Skeletal muscle satellite cell (primary cell): Measurements from ENCODE around the gene MRPL18. TPM values are rescaled to one million over a fixed set of nuclear protein-coding genes. Genes with fewer than 3 reads are reported as not detected.
"Not testable (repeated sequence)": the region's sequence is repeated elsewhere in the genome, so short reads cannot be mapped to it uniquely, and the experiment has no call there.

ENCODE experiments used
- H3K27me3 ChIP-seq: 2 replicates; pipeline ENCODE4 v1.7.0; 2013; ENCODE audit warnings: low read length; ENCODE audit not compliant: control insufficient read depth, insufficient read depth
- H3K36me3 ChIP-seq: 2 replicates; pipeline ENCODE4 v1.7.0; 2013; ENCODE audit warnings: mild to moderate bottlenecking, control low read depth, low read length; ENCODE audit not compliant: insufficient read depth
- H3K4me1 ChIP-seq: 2 replicates; pipeline ENCODE4 v1.7.0; 2013; ENCODE audit warnings: low read length; ENCODE audit not compliant: control insufficient read depth, insufficient read depth
- H3K4me2 ChIP-seq: 2 replicates; pipeline ENCODE4 v1.7.0; 2013; ENCODE audit warnings: mild to moderate bottlenecking, low read length
- H3K4me3 ChIP-seq: 2 replicates; pipeline ENCODE4 v1.7.0; 2013; ENCODE audit warnings: low read length
- H3K9ac ChIP-seq: 2 replicates; pipeline ENCODE4 v1.7.0; 2013; ENCODE audit warnings: mild to moderate bottlenecking, low read depth, low read length, moderate library complexity
- H3K9me3 ChIP-seq: replicated peaks from 2 replicates; pipeline ENCODE4 v1.7.0; 2013; ENCODE audit warnings: mild to moderate bottlenecking, control low read depth, low read length
- total RNA-seq: library from RNA; depleted of rRNA; stranded (reverse); fragments of >200 nt; gene quantifications from 2 replicates; pipeline ENCODE4 v1.2.3, GENCODE V29; 2012; rRNA removed

The MRPL18 gene
- total RNA-seq = 87.7 and 89.8 TPM in 2 replicates

DNA sequence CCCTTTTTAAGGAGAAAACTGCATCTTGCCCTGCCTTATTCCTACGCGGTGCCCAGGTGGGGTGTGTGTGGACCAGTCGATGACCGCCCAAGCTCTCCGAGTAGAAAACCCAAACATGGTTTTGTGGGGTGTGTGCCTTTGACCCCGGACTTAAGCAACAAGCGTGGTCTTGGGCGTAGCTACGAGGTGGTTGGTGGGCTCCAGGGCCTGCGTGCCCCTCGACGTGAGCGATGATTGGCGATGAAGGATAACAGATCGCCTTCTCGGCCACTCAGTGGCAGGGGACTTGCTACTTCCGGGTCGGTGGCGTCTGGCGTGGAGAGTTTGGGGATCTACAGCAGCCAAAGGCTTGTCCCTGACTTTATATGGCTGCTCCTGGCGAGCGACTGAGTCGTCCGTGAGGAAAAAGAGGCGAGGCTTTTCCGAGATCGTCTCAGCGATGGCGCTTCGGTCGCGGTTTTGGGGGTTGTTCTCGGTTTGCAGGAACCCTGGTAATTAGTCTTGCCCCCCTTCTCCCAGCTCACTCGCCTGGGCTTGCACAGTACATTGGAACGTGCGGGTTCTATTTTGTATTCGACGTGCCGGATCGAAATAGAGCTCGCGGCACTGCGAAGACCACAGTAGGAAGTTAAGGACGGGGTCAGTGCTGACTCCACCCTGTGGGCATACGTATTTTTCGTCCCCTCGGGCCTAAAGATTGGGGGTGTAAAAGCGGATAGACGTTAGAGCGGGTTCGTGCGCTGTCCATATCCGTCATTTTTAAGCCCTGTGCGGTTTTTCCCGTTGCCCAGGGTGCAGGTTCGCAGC lies at the start of gene MRPL18:
MRPL18 (plus strand) TSS at position 319 of the 807 bp plus-strand sequence; CDS start at position 440, 121 bp downstream.
- H3K9ac ChIP-seq = peak within 1 kb of the TSS; percentile 96
- peaks cover 28% of the 10 kb centered on the region for H3K36me3 ChIP-seq

GRCh38 chr6:159742165-159742564 lies 48.1 kb upstream of the MRPL18 start:
- Histone ChIP-seq H3K9ac (no peak overlapping the region), H3K4me2 (no peak overlapping the region), H3K9me3 (no peaks in the 10 kb centered on the region), H3K4me3 (no peak overlapping the region), H3K36me3 (peaks cover 94% of the 10 kb centered on the region), H3K4me1 (no peaks in the 10 kb centered on the region), H3K27me3 (no peaks in the 10 kb centered on the region)

More for the DNA sequence above, at the start of gene MRPL18:
- H3K9me3 ChIP-seq = no peaks in the 10 kb centered on the region
- H3K4me3 ChIP-seq = peak within 1 kb of the TSS; percentile 93
- H3K27me3 ChIP-seq = no peaks in the 10 kb centered on the region
- H3K4me1 ChIP-seq = peaks cover 34% of the 10 kb centered on the region
- peak within 1 kb of the TSS; percentile 92 for H3K4me2 ChIP-seq

DNA sequence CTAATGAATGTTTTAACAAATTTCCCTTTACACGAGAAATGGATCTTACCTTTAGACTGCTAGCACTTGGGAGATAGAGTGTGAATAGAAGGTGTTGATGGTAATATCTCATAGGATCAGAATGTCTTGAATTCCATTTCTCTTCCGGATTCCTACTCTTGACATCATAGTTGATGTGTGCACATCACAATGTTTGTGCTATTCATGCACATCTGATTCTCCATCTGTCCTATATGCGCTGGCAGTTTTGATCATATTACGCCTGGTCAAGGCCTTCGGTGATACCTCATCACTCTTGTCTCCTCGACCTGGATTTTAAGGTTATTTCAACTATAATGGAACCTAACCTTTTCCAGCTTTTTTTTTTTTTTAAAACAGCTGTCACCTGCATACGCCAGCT lies 45.2 kb upstream of the MRPL18 start:
- Histone ChIP-seq H3K9me3 (no peaks in the 10 kb centered on the region), H3K9ac (no peak overlapping the region), H3K4me1 (no peaks in the 10 kb centered on the region), H3K36me3 (peaks cover 88% of the 10 kb centered on the region), H3K4me2 (no peak overlapping the region), H3K4me3 (no peak overlapping the region), H3K27me3 (no peaks in the 10 kb centered on the region)

GRCh38 chr6:159746759-159747158 lies 43.5 kb upstream of the MRPL18 start:
- Histone ChIP-seq H3K36me3 (peaks cover 91% of the 10 kb centered on the region), H3K9ac (no peak overlapping the region), H3K27me3 (no peaks in the 10 kb centered on the region), H3K4me1 (no peaks in the 10 kb centered on the region), H3K9me3 (no peaks in the 10 kb centered on the region), H3K4me3 (no peak overlapping the region), H3K4me2 (no peak overlapping the region)

GRCh38 chr6:159748127-159748526 lies 42.1 kb upstream of the MRPL18 start:
- not testable (repeated sequence) for H3K27me3 ChIP-seq, H3K4me3 ChIP-seq, H3K9me3 ChIP-seq, H3K4me2 ChIP-seq, H3K4me1 ChIP-seq, H3K9ac ChIP-seq
- peaks cover 93% of the 10 kb centered on the region for H3K36me3 ChIP-seq

- no peak overlapping the region for H3K4me2 ChIP-seq
- H3K27me3 ChIP-seq = no peaks in the 10 kb centered on the region
- no peak overlapping the region for H3K9ac ChIP-seq
- H3K36me3 ChIP-seq = peaks cover 90% of the 10 kb centered on the region
- no peak overlapping the region for H3K4me3 ChIP-seq
- no peaks in the 10 kb centered on the region for H3K9me3 ChIP-seq
- H3K4me1 ChIP-seq = peaks cover 6% of the 10 kb centered on the region
Observed at GRCh38 chr6:159751448-159751847, 38.8 kb upstream of the MRPL18 start.

GRCh38 chr6:159753081-159753872 lies 37.0 kb upstream of the MRPL18 start:
- H3K4me3 ChIP-seq = no peak overlapping the region
- H3K9me3 ChIP-seq = no peaks in the 10 kb centered on the region
- no peaks in the 10 kb centered on the region for H3K27me3 ChIP-seq
- H3K4me2 ChIP-seq = no peak overlapping the region
- H3K36me3 ChIP-seq = peaks cover 88% of the 10 kb centered on the region
- peaks cover 7% of the 10 kb centered on the region for H3K4me1 ChIP-seq
- no peak overlapping the region for H3K9ac ChIP-seq

DNA sequence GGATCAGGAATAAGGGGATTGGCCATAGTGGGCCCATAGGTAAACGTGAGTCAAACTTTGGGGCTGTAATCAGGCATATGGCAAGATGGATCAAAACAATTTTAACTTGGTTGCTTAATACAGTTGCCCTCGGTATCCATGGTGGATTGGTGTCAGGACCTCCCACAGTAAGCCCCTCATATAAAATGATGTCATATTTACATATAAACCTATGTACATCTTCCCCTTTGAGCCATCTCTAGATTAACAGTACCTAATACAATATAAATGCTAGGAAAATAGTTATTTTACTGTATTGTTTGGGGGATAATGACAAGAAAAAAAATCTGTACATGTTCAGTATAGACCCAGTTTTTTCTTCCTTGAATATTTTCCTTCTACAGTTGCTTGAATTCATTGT lies 35.9 kb upstream of the MRPL18 start:
- H3K4me3 ChIP-seq = no peak overlapping the region
- H3K27me3 ChIP-seq = no peaks in the 10 kb centered on the region
- H3K36me3 ChIP-seq = peaks cover 88% of the 10 kb centered on the region
- no peak overlapping the region for H3K4me2 ChIP-seq
- H3K9me3 ChIP-seq = no peaks in the 10 kb centered on the region
- peaks cover 13% of the 10 kb centered on the region for H3K4me1 ChIP-seq
- no peak overlapping the region for H3K9ac ChIP-seq

- peaks cover 86% of the 10 kb centered on the region for H3K36me3 ChIP-seq
- H3K9ac ChIP-seq = no peak overlapping the region
- no peaks in the 10 kb centered on the region for H3K27me3 ChIP-seq
- H3K4me1 ChIP-seq = peaks cover 18% of the 10 kb centered on the region
- no peaks in the 10 kb centered on the region for H3K9me3 ChIP-seq
- H3K4me3 ChIP-seq = no peak overlapping the region
- no peak overlapping the region for H3K4me2 ChIP-seq
Observed at GRCh38 chr6:159754959-159755914, 35.0 kb upstream of the MRPL18 start.

DNA sequence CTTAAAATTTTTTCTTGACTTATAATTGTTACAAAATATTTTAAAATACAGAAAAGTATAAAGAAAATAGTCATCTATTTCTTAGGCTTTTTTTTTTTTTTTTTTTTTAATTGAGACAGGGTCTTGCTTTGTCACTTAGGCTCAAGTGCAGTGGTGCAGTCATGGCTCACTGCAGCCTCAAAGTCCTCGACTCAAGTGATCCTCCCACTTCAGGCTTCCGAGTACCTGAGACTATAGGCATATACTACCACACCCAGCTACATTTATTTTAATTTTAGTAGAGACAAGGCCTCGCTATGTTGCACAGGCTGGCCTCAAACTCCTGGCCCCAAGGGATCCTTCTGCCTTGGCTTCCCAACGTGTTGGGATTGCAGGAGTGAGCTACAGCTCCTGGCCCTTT lies 33.8 kb upstream of the MRPL18 start:
- Histone ChIP-seq H3K9ac (no peak overlapping the region), H3K27me3 (no peaks in the 10 kb centered on the region), H3K36me3 (peaks cover 74% of the 10 kb centered on the region), H3K4me3 (no peak overlapping the region), H3K4me2 (no peak overlapping the region), H3K9me3 (no peaks in the 10 kb centered on the region), H3K4me1 (peaks cover 31% of the 10 kb centered on the region)
